ENCODE data around the gene TNS2. TPM values are rescaled to one million over a fixed set of nuclear protein-coding genes. Genes with fewer than 3 reads are reported as not detected.
A peak's percentile ranks its signal among the peaks of the same experiment; 100 is the strongest.

The TNS2 gene
- total RNA-seq, 1 donor from 2014 or later: 232 TPM

GRCh38 chr12:53068811-53069585, 19.1 kb downstream of the TNS2 start:
- peaks cover 43% of the 10 kb centered on the region for H3K4me1 ChIP-seq
- intact Hi-C loops (cut with DNase I): loop anchor here (5.0 kb wide), 1 partner anchor 33 kb away; the partner anchor contains the start of gene SOAT2
- TF ChIP-seq CTCF (IDR thresholded peaks at IDR 0.05): no peak
- H3K27me3 ChIP-seq: no peaks in the 10 kb centered on the region
- no peaks in the 10 kb centered on the region for H3K9me3 ChIP-seq
- H3K4me3 ChIP-seq: no peak overlapping the region
- DNase-seq: peak; percentile 51
- peaks cover 23% of the 10 kb centered on the region for H3K36me3 ChIP-seq
- no peak overlapping the region for H3K27ac ChIP-seq
- ATAC-seq: no peak

- TF ChIP-seq CTCF (IDR thresholded peaks at IDR 0.05): no peak
- peak; percentile 52 for DNase-seq
- Histone ChIP-seq H3K4me1 (peaks cover 46% of the 10 kb centered on the region), H3K9me3 (no peaks in the 10 kb centered on the region), H3K27me3 (no peaks in the 10 kb centered on the region), H3K36me3 (peaks cover 25% of the 10 kb centered on the region), H3K4me3 (no peak overlapping the region), H3K27ac (no peak overlapping the region)
- no peak for ATAC-seq
- intact Hi-C loops (cut with DNase I): loop anchor here (5.0 kb wide), 1 partner anchor 32 kb away; the partner anchor contains the start of gene SOAT2
Measured at GRCh38 chr12:53069621-53070410, 20.0 kb downstream of the TNS2 start.

DNA sequence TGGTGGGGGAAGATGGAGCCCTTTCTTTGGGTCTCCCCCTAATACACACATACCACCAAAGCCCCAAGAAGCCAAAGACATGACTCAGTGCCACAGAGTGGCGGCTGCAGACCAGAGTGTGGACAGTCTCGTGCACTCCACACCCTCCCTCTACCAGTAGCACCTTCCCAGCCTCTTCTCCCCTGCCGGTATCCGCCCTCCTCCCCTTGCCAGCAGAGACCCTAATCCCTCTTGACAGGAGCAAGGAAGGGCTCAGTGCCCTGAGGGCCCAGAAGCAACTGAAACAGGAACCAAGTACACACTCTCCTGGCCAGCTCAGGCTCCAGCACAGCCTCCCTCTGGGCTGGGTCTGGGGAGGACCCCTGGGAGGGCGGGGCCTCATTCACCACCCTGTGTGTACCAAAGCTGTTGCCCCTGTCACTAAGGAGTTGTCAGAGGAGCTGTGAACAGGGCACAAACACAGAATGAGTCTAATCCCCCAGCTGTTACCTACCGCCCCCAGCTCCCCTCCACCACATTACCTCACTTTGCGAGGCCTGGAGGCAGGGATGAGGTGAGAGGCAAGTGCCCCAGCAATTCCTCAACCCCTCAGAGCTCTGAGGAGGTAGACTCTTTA, 21.1 kb downstream of the TNS2 start:
- Histone ChIP-seq H3K9me3 (no peaks in the 10 kb centered on the region), H3K36me3 (peaks cover 28% of the 10 kb centered on the region), H3K4me3 (no peak overlapping the region), H3K4me1 (peaks cover 46% of the 10 kb centered on the region), H3K27ac (no peak overlapping the region), H3K27me3 (no peaks in the 10 kb centered on the region)
- ATAC-seq: no peak
- no peak for TF ChIP-seq CTCF (IDR thresholded peaks at IDR 0.05)
- peak; percentile 59 for DNase-seq
- intact Hi-C loops (cut with DNase I): no loop called here

DNA sequence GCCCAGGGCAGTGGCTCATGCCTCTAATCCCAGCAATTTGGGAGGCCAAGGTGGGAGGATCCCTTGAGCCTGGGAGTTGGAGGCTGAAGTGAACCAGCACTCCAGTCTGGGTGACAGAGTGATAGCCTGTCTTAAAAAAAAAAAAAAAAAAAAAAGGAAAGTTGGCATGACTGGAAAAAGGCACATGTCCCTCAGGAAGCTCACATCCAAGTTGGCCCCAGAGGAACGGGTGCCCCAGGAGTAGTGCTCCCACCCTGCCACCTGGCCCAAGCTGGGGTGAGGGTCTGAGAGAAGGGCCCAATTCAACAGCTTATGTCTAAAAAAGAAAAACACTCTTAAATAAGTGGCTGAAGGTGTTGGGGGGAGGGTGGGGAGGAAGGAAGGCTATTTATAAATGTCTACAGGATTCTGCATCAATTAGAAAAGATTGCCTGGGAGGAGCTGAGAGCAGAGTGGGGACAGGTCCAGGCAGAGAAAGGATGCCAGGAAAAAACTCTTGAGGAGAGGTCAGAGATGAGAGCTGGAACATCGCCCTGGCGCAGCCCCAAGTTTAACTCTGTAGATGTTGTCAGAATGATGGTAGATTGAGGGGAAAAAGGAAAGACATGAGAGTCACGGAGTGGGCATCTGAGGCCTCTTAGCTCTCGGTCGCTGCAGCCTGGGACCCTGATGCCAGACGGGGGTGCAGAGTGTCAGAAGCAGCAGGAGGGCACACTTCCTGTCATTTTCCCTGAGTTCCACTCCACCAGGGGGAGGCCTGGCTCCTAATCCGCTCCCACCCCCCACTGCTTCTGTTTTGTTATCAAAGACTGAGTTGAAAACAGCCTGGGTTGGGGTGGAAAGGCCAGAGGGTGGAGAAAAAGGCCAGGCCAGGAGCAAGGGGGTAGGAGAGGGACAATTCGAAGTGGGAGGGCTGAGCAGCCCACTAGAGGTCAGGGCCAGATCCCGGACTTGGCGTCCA, 22.0 kb downstream of the TNS2 start:
- ATAC-seq (no peak), DNase-seq (peak; percentile 69)
- H3K27ac ChIP-seq: peak overlapping the region; percentile 74
- peak; percentile 7 for TF ChIP-seq CTCF (IDR thresholded peaks at IDR 0.05)
- H3K9me3 ChIP-seq: no peaks in the 10 kb centered on the region
- no peaks in the 10 kb centered on the region for H3K27me3 ChIP-seq
- no peak overlapping the region for H3K4me3 ChIP-seq
- intact Hi-C loops (cut with DNase I): no loop called here
- H3K36me3 ChIP-seq: peaks cover 37% of the 10 kb centered on the region
- H3K4me1 ChIP-seq: peaks cover 41% of the 10 kb centered on the region

- intact Hi-C loops (cut with DNase I): no loop called here
- H3K4me3 ChIP-seq: no peak overlapping the region
Measured at GRCh38 chr12:53073881-53074280, 24.0 kb downstream of the TNS2 start.

More at GRCh38 chr12:53073881-53074280, 24.0 kb downstream of the TNS2 start:
- Histone ChIP-seq H3K36me3 (peaks cover 33% of the 10 kb centered on the region), H3K4me1 (peaks cover 58% of the 10 kb centered on the region), H3K27me3 (no peaks in the 10 kb centered on the region), H3K9me3 (no peaks in the 10 kb centered on the region), H3K27ac (peak overlapping the region; percentile 74)
- TF ChIP-seq CTCF (IDR thresholded peaks at IDR 0.05): no peak
- DNase-seq (peak; percentile 61), ATAC-seq (peak; percentile 56)

All from upper lobe of right lung (tissue), 1 donor.